HUES48 (cell line): ENCODE results near the gene HS3ST6.
"Not testable (repeated sequence)": the region's sequence is repeated elsewhere in the genome, so short reads cannot be mapped to it uniquely, and the experiment has no call there.

Experiments
- H3K27ac ChIP-seq: one replicate; pipeline ENCODE4 v1.7.0; 2013; ENCODE audit warnings: low read depth, low read length, inconsistent platforms
- H3K27me3 ChIP-seq: 2 replicates; pipeline ENCODE4 v1.6.1; 2013; ENCODE audit warnings: mild to moderate bottlenecking, low read length; ENCODE audit not compliant: control insufficient read depth, insufficient read depth
- H3K36me3 ChIP-seq: 2 replicates; pipeline ENCODE4 v1.6.1; 2013; ENCODE audit warnings: low read length; ENCODE audit not compliant: control insufficient read depth, insufficient read depth
- H3K4me1 ChIP-seq: 2 replicates; pipeline ENCODE4 v1.6.1; 2013; ENCODE audit warnings: mild to moderate bottlenecking, low read length; ENCODE audit not compliant: control insufficient read depth, insufficient read depth
- H3K4me3 ChIP-seq: 2 replicates; pipeline ENCODE4 v1.5.1; 2013; ENCODE audit warnings: mild to moderate bottlenecking, low read depth, low read length
- H3K9ac ChIP-seq: 2 replicates; pipeline ENCODE4 v1.6.1; 2013; ENCODE audit warnings: mild to moderate bottlenecking, low read depth, low read length, moderate library complexity
- H3K9me3 ChIP-seq: 2 replicates; pipeline ENCODE4 v1.6.1; 2013; ENCODE audit warnings: low read length; ENCODE audit not compliant: control insufficient read depth, insufficient read depth

Gene HS3ST6

DNA sequence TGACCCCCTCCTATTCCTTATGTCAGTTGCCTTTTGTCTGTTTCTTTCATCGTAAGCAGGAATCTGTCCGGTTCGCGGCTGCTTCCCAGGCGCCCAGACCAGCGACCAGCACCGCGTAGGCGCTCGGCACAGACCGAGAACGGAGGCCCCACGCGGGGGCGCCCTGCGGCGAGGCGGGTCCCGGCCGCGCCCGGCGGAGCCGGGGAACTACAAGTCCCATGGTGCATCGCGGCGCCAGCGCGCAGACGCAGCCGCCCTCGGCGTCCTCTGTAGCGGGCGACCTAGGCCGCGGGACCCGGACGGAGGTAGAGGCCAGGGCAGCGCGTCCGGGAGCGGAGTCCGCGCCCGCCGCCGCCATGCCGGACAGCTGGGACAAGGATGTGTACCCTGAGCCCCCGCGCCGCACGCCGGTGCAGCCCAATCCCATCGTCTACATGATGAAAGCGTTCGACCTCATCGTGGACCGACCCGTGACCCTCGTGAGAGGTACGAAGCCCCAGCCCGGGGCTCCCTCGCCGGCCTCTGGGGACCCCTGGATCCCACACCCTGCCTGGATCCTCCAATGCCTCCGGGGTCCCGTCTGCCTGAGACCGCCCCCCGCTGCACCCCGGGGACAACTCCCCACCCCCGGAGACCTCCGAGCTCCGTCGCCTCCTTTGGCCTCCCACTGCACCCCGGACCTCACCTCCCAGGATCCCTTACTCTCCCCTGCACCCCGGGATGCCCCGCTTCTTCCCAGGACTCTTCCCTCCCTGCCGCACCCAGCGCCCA, 41.2 kb upstream of the HS3ST6 start, which contains the start of gene NDUFB10:
NDUFB10 (plus strand) TSS at position 270 of the 771 bp plus-strand sequence; CDS start at position 357, 87 bp downstream.
- Histone ChIP-seq H3K4me3 (peak within 1 kb of the TSS; percentile 87), H3K27me3 (no peaks in the 10 kb centered on the region), H3K36me3 (peaks cover 32% of the 10 kb centered on the region), H3K9ac (peak within 1 kb of the TSS; percentile 89), H3K4me1 (peaks cover 18% of the 10 kb centered on the region), H3K27ac (peak within 1 kb of the TSS; percentile 97), H3K9me3 (no peaks in the 10 kb centered on the region)

DNA sequence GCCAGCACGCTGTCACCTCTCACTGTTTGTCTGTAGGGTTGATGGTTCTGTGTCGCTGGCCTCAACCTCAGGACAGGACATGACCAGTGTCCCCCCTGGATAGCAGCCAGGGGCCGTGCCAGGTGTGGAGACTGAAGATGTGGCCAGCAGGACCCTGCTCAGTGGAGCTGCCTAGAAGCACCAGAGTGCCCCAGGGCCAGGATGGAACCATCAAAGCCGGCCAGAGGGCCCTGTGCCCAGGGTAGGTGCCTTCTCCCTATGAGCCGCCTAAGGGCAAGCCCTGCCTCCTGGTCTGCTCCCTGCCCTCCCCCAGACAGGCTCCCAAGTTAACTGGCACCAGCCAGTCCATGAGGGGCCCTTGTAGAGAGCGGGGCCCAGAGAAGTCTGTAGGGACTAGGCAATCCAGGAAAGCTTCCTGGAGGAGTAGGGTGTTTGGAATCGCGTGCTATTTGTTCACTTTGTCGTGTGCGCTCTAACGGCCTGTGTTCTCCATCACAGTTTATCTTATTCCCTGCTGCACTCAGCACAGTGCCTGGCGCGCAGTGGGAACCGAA, 40.6 kb upstream of the HS3ST6 start:
- H3K4me3 ChIP-seq: peak overlapping the region; percentile 87
- no peak overlapping the region for H3K9ac ChIP-seq
- H3K27me3 ChIP-seq: no peaks in the 10 kb centered on the region
- H3K4me1 ChIP-seq: peaks cover 18% of the 10 kb centered on the region
- H3K36me3 ChIP-seq: peaks cover 28% of the 10 kb centered on the region
- no peaks in the 10 kb centered on the region for H3K9me3 ChIP-seq
- no peak overlapping the region for H3K27ac ChIP-seq

DNA sequence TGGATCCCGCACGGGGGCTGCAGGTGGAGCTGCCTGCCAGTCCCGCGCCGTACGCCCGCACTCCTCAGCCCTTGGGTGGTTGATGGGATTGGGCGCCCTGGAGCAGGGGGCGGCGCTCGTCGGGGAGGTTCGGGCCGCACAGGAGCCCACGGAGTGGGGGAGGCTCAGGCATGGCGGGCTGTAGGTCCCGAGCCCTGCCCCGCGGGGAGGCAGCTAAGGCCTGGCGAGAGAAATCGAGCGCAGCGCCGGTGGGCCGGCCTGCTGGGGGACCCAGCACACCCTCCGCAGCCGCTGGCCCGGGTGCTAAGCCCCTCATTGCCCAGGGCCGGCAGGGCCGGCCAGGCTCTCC, 39.9 kb upstream of the HS3ST6 start:
- peaks cover 21% of the 10 kb centered on the region for H3K36me3 ChIP-seq
- H3K4me1 ChIP-seq: peaks cover 16% of the 10 kb centered on the region
- H3K27ac ChIP-seq, H3K9ac ChIP-seq, H3K9me3 ChIP-seq, H3K27me3 ChIP-seq, H3K4me3 ChIP-seq: not testable (repeated sequence)

- not testable (repeated sequence) for H3K9ac ChIP-seq, H3K27me3 ChIP-seq, H3K4me3 ChIP-seq, H3K9me3 ChIP-seq, H3K27ac ChIP-seq
- H3K4me1 ChIP-seq: peaks cover 11% of the 10 kb centered on the region
- H3K36me3 ChIP-seq: peaks cover 16% of the 10 kb centered on the region
Measured at GRCh38 chr16:1957434-1958142, 39.4 kb upstream of the HS3ST6 start.

GRCh38 chr16:1953734-1954133, 35.5 kb upstream of the HS3ST6 start:
- no peaks in the 10 kb centered on the region for H3K27me3 ChIP-seq
- no peak overlapping the region for H3K4me3 ChIP-seq
- peaks cover 2% of the 10 kb centered on the region; the same call in 1 of the 2 replicates for H3K4me1 ChIP-seq
- no peaks in the 10 kb centered on the region for H3K9me3 ChIP-seq
- no peaks in the 10 kb centered on the region for H3K36me3 ChIP-seq
- H3K9ac ChIP-seq: no peak overlapping the region
- no peak overlapping the region for H3K27ac ChIP-seq

- no peaks in the 10 kb centered on the region for H3K36me3 ChIP-seq
- H3K4me1 ChIP-seq: no peaks in the 10 kb centered on the region
- no peak overlapping the region for H3K9ac ChIP-seq
- no peak overlapping the region for H3K4me3 ChIP-seq
- no peaks in the 10 kb centered on the region for H3K9me3 ChIP-seq
- no peaks in the 10 kb centered on the region for H3K27me3 ChIP-seq
- no peak overlapping the region for H3K27ac ChIP-seq
Measured at GRCh38 chr16:1950559-1950958, 32.3 kb upstream of the HS3ST6 start.

DNA sequence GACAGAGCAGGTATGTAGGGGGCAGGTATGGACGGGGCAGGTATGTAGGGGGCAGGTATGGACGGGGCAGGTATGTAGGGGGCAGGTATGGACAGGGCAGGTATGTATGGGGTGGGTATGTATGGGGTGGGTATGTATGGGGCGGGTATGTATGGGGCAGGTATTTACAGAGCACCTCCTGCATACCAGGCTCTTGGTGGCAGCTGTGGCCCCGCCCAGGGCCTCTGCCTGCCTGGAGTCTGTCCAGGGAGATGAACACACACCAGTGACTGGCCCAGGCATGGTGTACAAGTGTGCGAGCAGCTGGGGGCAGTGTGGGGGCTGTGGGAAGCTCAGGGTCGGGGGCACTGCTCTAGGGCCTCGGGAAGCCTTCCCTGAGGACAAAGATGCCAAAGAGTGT, 31.8 kb upstream of the HS3ST6 start:
- Histone ChIP-seq H3K9me3 (no peaks in the 10 kb centered on the region), H3K36me3 (no peaks in the 10 kb centered on the region), H3K4me1 (no peaks in the 10 kb centered on the region), H3K27me3 (no peaks in the 10 kb centered on the region), H3K27ac (no peak overlapping the region), H3K4me3 (no peak overlapping the region), H3K9ac (no peak overlapping the region)

DNA sequence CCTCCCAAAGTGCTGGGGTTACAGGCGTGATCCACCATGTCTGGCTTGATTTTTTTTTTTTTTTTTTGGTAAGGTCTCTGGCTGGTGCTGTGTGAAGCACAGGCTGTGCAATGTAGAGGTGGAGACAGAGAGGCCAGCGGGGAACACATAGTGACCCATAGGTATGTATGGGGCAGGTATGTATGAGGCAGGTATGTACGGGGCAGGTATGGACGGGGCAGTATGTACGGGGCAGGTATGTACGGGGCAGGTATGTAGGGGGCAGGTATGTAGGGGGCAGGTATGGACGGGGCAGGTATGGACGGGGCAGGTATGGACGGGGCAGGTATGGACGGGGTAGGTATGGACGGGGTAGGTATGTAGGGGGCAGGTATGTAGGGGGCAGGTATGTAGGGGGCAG, 31.3 kb upstream of the HS3ST6 start:
- no peak overlapping the region for H3K4me3 ChIP-seq
- no peak overlapping the region for H3K9ac ChIP-seq
- H3K27me3 ChIP-seq: no peaks in the 10 kb centered on the region
- no peaks in the 10 kb centered on the region for H3K4me1 ChIP-seq
- no peak overlapping the region for H3K27ac ChIP-seq
- H3K9me3 ChIP-seq: no peaks in the 10 kb centered on the region
- no peaks in the 10 kb centered on the region for H3K36me3 ChIP-seq

GRCh38 chr16:1947369-1947670, 29.1 kb upstream of the HS3ST6 start:
- no peaks in the 10 kb centered on the region for H3K36me3 ChIP-seq
- H3K4me3 ChIP-seq: no peak overlapping the region
- H3K9ac ChIP-seq: no peak overlapping the region
- no peaks in the 10 kb centered on the region for H3K9me3 ChIP-seq
- H3K27ac ChIP-seq: no peak overlapping the region
- no peaks in the 10 kb centered on the region for H3K27me3 ChIP-seq
- H3K4me1 ChIP-seq: peaks cover 3% of the 10 kb centered on the region; the same call in 1 of the 2 replicates

GRCh38 chr16:1946495-1947368, 28.5 kb upstream of the HS3ST6 start:
- Histone ChIP-seq H3K27ac (no peak overlapping the region), H3K9ac (no peak overlapping the region), H3K27me3 (no peaks in the 10 kb centered on the region), H3K4me3 (no peak overlapping the region), H3K36me3 (no peaks in the 10 kb centered on the region), H3K9me3 (no peaks in the 10 kb centered on the region), H3K4me1 (peaks cover 9% of the 10 kb centered on the region)
